ENCODE measurements around the gene CFAP300.

The CFAP300 gene

DNA sequence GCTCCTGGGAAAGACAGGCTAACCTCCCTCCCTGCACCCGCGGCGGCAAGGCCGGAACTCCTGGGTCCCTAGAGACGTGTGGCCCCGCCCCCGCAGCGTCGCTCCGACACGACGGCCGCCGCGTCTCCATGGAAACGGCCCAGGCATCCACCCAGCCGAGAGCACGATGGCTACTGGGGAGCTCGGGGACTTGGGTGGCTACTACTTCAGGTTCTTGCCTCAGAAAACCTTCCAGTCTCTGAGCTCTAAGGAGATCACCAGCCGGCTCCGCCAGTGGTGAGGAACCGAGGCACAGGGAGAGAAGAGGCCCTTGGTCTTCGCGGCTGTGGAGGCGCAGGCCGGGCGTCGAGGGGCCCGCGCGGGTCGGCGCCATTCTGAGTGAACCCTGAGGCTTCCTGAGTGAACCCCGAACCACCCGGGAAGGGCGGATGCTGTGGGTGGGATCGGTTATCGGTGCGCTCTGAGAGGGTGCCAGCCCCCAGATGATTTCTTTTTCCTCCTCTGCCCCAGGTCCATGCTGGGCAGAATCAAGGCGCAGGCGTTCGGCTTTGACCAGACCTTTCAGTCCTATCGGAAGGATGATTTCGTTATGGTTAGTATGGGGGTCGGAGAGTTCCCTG lies at the start of gene CFAP300:
TSS of gene CFAP300 (plus strand) at position 133 of the 620 bp plus-strand sequence. CDS start at position 167, 34 bp downstream.
- peak; percentile 50 to 65 for DNase-seq

GRCh38 chr11:102001657-102002338 lies 45.4 kb upstream of the CFAP300 start:
- no peak for DNase-seq

- no peak for DNase-seq
Measured at GRCh38 chr11:102004220-102004619, 43.0 kb upstream of the CFAP300 start.

GRCh38 chr11:102005306-102005705 lies 41.9 kb upstream of the CFAP300 start:
- no peak for DNase-seq

GRCh38 chr11:102006835-102007566 lies 40.2 kb upstream of the CFAP300 start:
- DNase-seq = no peak

DNA sequence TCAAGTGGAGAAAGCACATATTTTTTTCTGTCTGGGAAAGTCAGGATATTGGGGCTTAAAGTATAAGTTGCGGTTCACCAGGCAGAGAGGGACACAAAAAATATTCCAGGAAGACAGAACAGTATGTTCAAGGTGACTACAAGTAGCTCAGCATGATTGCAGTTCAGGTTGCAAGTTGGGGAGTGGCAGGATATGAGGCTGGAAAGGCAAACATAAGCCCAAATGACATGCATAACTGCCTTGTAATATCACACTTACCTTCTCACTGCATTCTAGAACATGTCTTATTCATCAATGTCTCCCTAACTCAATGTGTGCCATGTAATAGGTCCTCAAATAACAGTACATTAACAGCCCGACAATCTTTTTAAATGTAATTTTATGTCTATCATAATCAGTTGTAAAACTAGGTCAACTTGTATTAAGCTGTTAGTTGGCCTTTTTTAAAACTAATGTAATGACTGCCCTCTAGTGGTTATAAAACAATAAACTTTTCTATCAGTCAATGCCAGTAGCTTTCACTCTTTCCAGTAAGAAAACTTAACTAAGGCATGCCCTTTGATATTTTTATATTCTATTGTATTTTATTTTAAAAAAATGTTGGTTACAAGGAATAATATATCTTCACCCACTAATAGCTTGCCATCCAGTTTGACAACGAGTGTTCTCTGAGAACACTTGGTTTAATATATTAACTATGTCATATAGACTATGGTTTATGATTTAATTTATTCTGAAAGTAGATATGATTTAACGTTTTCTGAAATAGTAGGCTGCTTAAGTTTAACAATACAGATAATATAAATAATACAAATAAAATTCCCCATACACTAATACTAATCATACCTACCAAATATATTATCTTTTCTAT lies 39.4 kb upstream of the CFAP300 start:
- peak in 1 of 2 experiments; percentile 45 for DNase-seq

DNA sequence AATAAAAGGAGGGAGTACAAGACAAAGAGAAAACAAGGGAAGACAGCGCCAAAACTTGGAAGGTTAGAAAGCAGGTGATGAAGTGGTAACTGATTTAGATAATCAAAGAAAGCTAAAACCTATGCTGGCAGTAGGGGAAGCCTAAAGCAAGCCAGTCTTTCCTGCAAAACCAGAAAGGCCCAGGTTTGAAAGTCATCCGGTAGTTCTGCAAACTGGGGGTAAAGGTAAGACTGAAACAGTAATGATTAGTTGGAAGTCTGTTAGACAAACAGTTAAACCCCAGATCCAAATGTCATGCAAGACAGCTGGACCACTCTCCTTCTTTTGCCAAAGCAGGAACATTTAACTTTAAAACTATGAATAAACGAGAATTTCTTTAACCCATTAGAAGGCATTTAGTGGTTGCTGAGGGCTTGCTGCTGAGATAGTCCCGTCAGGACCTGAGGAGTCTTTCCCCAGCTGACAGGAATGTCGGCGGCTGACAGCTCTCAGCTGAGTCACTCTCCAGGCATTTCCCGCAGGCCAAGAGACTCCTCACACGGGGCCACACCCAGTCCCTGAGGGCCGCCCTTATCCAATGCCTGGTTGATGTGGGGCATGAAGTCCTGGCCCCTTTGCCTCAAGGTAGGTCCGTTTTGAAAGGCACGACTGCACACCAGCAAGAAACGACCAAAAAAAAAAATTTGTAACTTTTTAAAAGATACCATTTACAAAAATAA lies 36.3 kb upstream of the CFAP300 start:
- no peak for DNase-seq

- no peak for DNase-seq
Measured at GRCh38 chr11:102012946-102013345, 34.3 kb upstream of the CFAP300 start.

DNA sequence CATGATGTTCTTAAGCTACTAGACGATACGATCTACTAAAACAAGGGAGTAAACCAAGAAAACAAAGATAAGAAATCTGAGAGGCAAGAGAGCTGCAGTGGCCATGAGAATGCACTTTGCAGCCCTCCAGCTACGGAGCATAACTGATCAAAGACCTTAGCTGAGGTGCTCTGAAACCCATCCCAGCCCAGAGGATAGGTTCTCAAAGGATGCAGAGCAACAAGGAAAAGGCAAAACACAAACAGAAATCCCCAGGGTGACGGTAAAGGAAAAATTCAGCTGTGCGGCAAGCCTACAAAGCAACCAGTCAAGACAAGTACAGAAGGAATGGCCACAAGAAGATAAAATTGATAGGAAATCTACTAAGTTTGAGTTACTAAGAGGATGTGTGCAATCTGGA lies 32.5 kb upstream of the CFAP300 start:
- DNase-seq = no peak

- no peak for DNase-seq
Measured at GRCh38 chr11:102017026-102017425, 30.2 kb upstream of the CFAP300 start.

- no peak for DNase-seq
Measured at GRCh38 chr11:102026217-102026616, 21.0 kb upstream of the CFAP300 start.

DNA sequence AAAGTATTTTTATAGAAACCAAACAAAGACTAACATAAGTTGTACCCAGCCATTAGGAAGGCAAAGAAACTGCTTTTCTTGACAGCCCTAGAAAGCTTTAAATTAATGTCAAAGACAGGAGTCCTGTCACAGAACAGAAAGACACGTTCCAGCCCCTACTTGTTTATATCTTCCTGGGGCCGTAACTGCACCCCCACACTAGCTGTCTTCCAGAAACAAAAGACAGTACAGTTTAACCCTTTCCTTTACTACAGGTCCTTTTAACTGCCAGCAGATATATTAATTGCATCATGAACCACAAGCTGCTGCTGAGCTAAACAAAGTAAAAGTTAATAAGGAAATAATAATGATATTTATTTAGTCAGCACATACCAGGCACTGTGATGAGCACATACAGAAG lies 20.3 kb upstream of the CFAP300 start:
- DNase-seq = no peak

- DNase-seq = no peak
Measured at GRCh38 chr11:102036757-102037156, 10.5 kb upstream of the CFAP300 start.

- no peak for DNase-seq
Measured at GRCh38 chr11:102046841-102047240, 396 bp upstream of the CFAP300 start.

- DNase-seq = no peak
Measured at GRCh38 chr11:102050927-102051575, 3.8 kb downstream of the CFAP300 start.

- no peak for DNase-seq
Measured at GRCh38 chr11:102061276-102061675, 14.0 kb downstream of the CFAP300 start.

DNA sequence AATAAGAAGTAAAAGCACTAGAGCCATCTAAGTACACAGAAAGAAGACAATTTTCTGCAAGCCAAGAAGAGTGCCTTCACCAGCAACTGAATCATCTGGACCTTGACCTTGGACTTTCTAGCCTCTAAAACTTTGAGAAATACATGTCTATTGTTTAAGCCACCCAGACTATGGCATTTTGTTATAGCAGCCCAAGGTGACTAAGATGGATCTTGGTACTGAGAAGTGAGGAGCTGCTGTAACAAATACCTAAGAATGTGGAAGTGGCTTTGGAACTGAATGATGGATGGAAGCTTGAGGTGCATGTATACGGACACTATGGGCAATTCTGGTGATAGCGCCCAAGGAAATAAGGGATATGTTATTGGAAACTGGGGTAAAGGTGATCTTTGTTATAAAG lies 14.9 kb downstream of the CFAP300 start:
- no peak for DNase-seq

DNA sequence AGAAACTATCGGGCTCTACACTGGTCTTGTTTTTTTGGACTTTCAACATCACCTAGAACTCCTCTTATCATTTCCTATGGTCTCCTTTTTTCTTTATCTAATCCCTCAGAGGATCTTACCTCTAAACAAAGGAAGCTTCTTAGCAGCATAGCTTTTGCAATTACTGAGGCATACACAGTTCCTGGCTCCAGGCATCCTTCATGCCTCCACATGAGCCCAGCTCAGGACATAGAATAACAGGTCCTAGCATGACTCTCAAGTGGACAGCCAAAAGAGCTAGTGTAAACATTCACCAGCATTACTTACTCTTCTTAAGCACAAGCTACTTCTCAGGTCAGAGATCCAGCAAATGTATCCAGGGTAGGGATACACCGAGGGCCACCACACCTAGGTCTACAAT lies 17.1 kb downstream of the CFAP300 start:
- no peak for DNase-seq

- no peak for DNase-seq
Measured at GRCh38 chr11:102070766-102071165, 23.5 kb downstream of the CFAP300 start.

GRCh38 chr11:102071497-102072472 lies 24.5 kb downstream of the CFAP300 start:
- DNase-seq = no peak

GRCh38 chr11:102073253-102073652 lies 26.0 kb downstream of the CFAP300 start:
- DNase-seq = no peak

All from NCI-H524 (cell line).